ENCODE data around the gene MAP3K14. TPM values are rescaled to one million over a fixed set of nuclear protein-coding genes. Genes with fewer than 3 reads are reported as not detected.

The MAP3K14 gene
- total RNA-seq, 4 donors from 2014 or later, result 18.0 to 62.8 (median 34.0) TPM

DNA sequence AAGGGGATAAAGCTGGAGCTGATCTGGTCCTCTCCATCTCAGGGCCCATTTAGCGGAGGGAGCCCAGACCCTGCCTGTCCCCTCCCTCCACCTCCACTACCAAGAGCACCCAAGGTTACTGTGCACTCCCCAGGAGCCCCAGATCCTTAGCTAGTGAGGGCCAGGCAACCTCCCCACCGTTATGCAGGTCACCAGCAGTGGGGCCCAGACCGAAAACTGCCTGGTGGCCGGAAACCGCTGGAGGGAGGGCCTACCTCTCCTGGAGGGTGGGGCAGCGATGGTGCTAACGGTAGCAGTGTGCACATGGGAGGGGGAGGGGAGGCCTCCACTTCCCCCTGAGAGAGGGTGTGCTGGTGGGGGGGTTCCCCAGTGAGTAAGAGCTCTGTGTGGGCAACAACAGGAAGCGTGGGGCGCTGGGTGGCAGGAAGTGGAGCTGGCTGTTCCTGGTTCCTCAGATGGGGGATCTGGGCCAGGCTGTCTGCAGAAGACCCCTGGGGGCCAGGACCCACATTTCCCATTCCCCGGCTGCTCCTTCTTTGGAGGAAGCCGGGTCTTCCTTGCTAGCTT, 90.8 kb downstream of the MAP3K14 start:
- in situ Hi-C loops (cut with MboI; ENCODE audit: low sequenced_read_pairs in 4 of 4), result loop anchor here in 1 of 4 donors (10.0 kb wide), 1 partner anchor 99 kb away; no protein-coding TSS in a partner anchor
- TF ChIP-seq, protein P1, sequence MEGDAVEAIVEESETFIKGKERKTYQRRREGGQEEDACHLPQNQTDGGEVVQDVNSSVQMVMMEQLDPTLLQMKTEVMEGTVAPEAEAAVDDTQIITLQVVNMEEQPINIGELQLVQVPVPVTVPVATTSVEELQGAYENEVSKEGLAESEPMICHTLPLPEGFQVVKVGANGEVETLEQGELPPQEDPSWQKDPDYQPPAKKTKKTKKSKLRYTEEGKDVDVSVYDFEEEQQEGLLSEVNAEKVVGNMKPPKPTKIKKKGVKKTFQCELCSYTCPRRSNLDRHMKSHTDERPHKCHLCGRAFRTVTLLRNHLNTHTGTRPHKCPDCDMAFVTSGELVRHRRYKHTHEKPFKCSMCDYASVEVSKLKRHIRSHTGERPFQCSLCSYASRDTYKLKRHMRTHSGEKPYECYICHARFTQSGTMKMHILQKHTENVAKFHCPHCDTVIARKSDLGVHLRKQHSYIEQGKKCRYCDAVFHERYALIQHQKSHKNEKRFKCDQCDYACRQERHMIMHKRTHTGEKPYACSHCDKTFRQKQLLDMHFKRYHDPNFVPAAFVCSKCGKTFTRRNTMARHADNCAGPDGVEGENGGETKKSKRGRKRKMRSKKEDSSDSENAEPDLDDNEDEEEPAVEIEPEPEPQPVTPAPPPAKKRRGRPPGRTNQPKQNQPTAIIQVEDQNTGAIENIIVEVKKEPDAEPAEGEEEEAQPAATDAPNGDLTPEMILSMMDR (IDR thresholded peaks at IDR 0.05 in 4 of 5, conservative IDR thresholded peaks at IDR 0.05 in 1 of 5), result no peak
- no peak for TF ChIP-seq POLR2A (IDR thresholded peaks at IDR 0.05)
- Histone ChIP-seq H3K4me1 (peaks cover 38 to 41% of the 10 kb centered on the region in 2 donors), H3K27ac (peak overlapping the region; percentile 62 to 81 (median 74)), H3K27me3 (peaks cover 0 to 4% (median 0%) of the 10 kb centered on the region in 3 donors), H3K9me3 (no peaks in the 10 kb centered on the region), H3K36me3 (no peaks in the 10 kb centered on the region), H3K4me3 (peak overlapping the region in 1 of 4 donors; percentile 27)
- peak; percentile 47 to 72 for DNase-seq
- no peak for ATAC-seq
- intact Hi-C loops (cut with DNase I; ENCODE audit: low total_unique reads), result no loop called here

DNA sequence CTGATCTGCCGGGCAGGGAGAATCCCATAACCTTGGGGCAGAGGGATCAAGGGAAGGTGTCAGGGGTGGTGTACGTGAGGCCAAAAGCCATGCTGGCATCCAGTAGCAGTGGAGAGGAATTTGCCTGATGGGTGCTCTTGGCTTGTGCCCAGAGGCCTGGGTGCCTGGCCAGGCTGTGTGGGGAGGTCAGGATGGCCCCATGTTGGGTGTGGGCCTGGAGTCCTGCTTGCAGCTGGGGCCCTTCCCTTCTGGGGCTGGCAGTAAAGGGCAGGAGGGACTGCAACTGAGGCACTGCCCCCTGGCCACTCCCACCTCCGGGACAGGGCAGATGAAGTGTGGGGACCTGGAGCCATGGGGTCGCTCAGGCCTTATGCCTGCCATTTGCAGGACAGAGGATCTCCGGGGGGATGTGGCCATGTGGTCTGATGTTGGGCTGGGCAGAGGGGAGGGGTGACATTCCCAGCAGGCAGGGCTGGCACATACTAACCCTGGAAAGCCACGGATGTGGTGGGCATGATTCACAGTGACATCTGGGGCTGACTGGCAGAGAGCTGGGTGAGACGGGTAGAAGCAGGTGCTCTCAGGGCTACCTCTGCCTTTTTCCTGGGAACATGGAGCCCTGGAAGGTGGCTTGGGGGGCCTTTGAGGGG, 91.6 kb downstream of the MAP3K14 start:
- TF ChIP-seq, protein P1 (IDR thresholded peaks at IDR 0.05 in 4 of 5, conservative IDR thresholded peaks at IDR 0.05 in 1 of 5), result no peak
- no peak for TF ChIP-seq POLR2A (IDR thresholded peaks at IDR 0.05)
- DNase-seq (no peak), ATAC-seq (no peak)
- intact Hi-C loops (cut with DNase I; ENCODE audit: low total_unique reads) (no loop called here), in situ Hi-C loops (cut with MboI; ENCODE audit: low sequenced_read_pairs in 4 of 4) (loop anchor here in 1 of 4 donors (10.0 kb wide), 1 partner anchor 100 kb away; no protein-coding TSS in a partner anchor)
- H3K9me3 ChIP-seq, result no peaks in the 10 kb centered on the region
- H3K4me3 ChIP-seq, result no peak overlapping the region
- peak overlapping the region; percentile 9 to 81 (median 46) for H3K27ac ChIP-seq
- H3K27me3 ChIP-seq, result peaks cover 0 to 4% (median 0%) of the 10 kb centered on the region in 3 donors
- H3K4me1 ChIP-seq, result peaks cover 32 to 38% of the 10 kb centered on the region in 2 donors
- no peaks in the 10 kb centered on the region for H3K36me3 ChIP-seq

DNA sequence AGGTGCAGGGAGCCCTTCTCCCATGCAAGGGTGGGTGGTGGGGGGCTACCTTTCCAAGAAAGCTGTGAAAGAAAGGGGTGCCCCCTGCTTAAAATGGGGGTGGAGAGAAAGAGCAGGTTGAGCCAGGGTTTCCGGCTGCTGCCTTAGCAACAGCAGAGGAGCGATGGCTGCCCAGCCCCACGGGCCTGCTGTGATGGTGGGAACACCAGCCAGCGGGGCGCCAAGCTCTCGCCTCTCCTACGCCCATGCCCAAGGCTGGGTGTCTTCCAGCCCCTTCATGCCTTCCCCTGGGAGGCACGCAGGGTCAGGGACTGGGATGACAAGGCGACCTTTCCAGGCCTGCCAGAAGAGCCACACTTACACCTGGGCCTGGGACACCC, 92.2 kb downstream of the MAP3K14 start:
- H3K9me3 ChIP-seq, result no peaks in the 10 kb centered on the region
- H3K27me3 ChIP-seq, result peaks cover 0 to 4% (median 0%) of the 10 kb centered on the region in 3 donors
- no peak for ATAC-seq
- H3K27ac ChIP-seq, result peak overlapping the region in 3 of 4 donors; percentile 9 to 73 (median 18)
- no peak for TF ChIP-seq POLR2A (IDR thresholded peaks at IDR 0.05)
- TF ChIP-seq, protein P1 (IDR thresholded peaks at IDR 0.05 in 4 of 5, conservative IDR thresholded peaks at IDR 0.05 in 1 of 5), result no peak
- in situ Hi-C loops (cut with MboI; ENCODE audit: low sequenced_read_pairs in 4 of 4) (loop anchor here in 2 of 4 donors (10.0 to 25.0 kb wide), 2 partner anchors 100 to 613 kb away; partner anchors contain the start of gene SPPL2C (in 1 of the 2)), intact Hi-C loops (cut with DNase I; ENCODE audit: low total_unique reads) (no loop called here)
- no peaks in the 10 kb centered on the region for H3K36me3 ChIP-seq
- no peak overlapping the region for H3K4me3 ChIP-seq
- no peak for DNase-seq
- peaks cover 28 to 34% of the 10 kb centered on the region in 2 donors for H3K4me1 ChIP-seq

- peak overlapping the region in 1 of 4 donors; percentile 53 for H3K4me3 ChIP-seq
- ATAC-seq (no peak), DNase-seq (no peak)
- TF ChIP-seq, protein P1 (IDR thresholded peaks at IDR 0.05 in 4 of 5, conservative IDR thresholded peaks at IDR 0.05 in 1 of 5), result no peak
- no peak for TF ChIP-seq POLR2A (IDR thresholded peaks at IDR 0.05)
- in situ Hi-C loops (cut with MboI; ENCODE audit: low sequenced_read_pairs in 4 of 4), result loop anchor here in 2 of 4 donors (10.0 to 25.0 kb wide), 2 partner anchors 101 to 613 kb away; partner anchors contain the start of gene SPPL2C (in 1 of the 2)
- H3K36me3 ChIP-seq, result no peaks in the 10 kb centered on the region
- no peaks in the 10 kb centered on the region for H3K9me3 ChIP-seq
- peaks cover 27% of the 10 kb centered on the region in 2 donors for H3K4me1 ChIP-seq
- H3K27me3 ChIP-seq, result peaks cover 0 to 4% (median 0%) of the 10 kb centered on the region in 3 donors
- H3K27ac ChIP-seq, result peak overlapping the region; percentile 51 to 73 (median 59)
- intact Hi-C loops (cut with DNase I; ENCODE audit: low total_unique reads), result no loop called here
Observed at GRCh38 chr17:45223539-45224528, 93.0 kb downstream of the MAP3K14 start.

All from gastrocnemius medialis (tissue), 4 donors.